HEK293 (cell line): ENCODE measurements around the gene LARGE1.

Experiments
- CTCF ChIA-PET: fragments of 350-600 bp; formaldehyde crosslinking; extraction: SDS; loops from one replicate; lab custom pipeline; 2021; ENCODE audit warnings: antibody characterized with exemption; lab: Yijun Ruan, JAX
- POLR2A ChIA-PET: fragments of 300-600 bp; formaldehyde crosslinking; extraction: SDS; loops from one replicate; lab custom pipeline; 2020; ENCODE audit warnings: antibody characterized with exemption, inconsistent platforms; lab: Yijun Ruan, JAX
- H3K27ac ChIP-seq: fragments of 200-500 bp; sonication (Bioruptor generic); 2 replicates; pipeline ENCODE4 v1.5.1; 2014; ENCODE audit warnings: low read depth, low read length, control low read depth, inconsistent platforms; ENCODE audit errors: extremely low read depth
- H3K36me3 ChIP-seq, 2 experiments: fragments of 200-500 bp in 1 of 2; sonication (Bioruptor generic) in 1 of 2; 1 replicate in 1 of 2; 2 replicates in 1 of 2; pipeline ENCODE4 v1.5.1; 2014 to 2017; ENCODE audit warnings: inconsistent platforms in 2 of 2, low read length in 2 of 2; ENCODE audit not compliant: control insufficient read depth in 2 of 2, insufficient read depth in 1 of 2
- H3K4me1 ChIP-seq: fragments of 200-500 bp; sonication (Bioruptor generic); 2 replicates; pipeline ENCODE4 v1.5.1; 2014; ENCODE audit warnings: mild to moderate bottlenecking, low read length, inconsistent platforms; ENCODE audit not compliant: control insufficient read depth, insufficient read depth
- H3K4me3 ChIP-seq: 2 replicates; pipeline ENCODE4 v1.5.1; 2011; ENCODE audit warnings: low read depth, mild to moderate bottlenecking, control low read depth, low read length, moderate library complexity
- H3K9me3 ChIP-seq: fragments of 200-500 bp; sonication (Bioruptor generic); 2 replicates; pipeline ENCODE4 v1.5.1; 2014; ENCODE audit warnings: low read depth, low read length, inconsistent platforms; ENCODE audit not compliant: control insufficient read depth, insufficient read depth
- EGR2 ChIP-seq: fragments of 450-650 bp; formaldehyde crosslinking; IDR thresholded peaks from 2 replicates; pipeline ENCODE4 v1.5.1; 2016; ENCODE audit warnings: low read depth, missing biosample characterization, missing genetic modification characterization
- GLIS2 ChIP-seq: fragments of 450-650 bp; formaldehyde crosslinking; IDR thresholded peaks from 2 replicates; pipeline ENCODE4 v1.5.1; 2016; ENCODE audit warnings: missing biosample characterization, missing genetic modification characterization
- KLF1 ChIP-seq: fragments of 450-650 bp; formaldehyde crosslinking; IDR thresholded peaks from 2 replicates; pipeline ENCODE4 v1.5.1; 2016; ENCODE audit warnings: missing biosample characterization, missing genetic modification characterization
- ZBTB11 ChIP-seq: fragments of 450-650 bp; formaldehyde crosslinking; conservative IDR thresholded peaks from 2 replicates; pipeline ENCODE4 v1.5.1; 2016; ENCODE audit warnings: low read depth, missing biosample characterization, missing genetic modification characterization
- ZBTB20 ChIP-seq: fragments of 450-650 bp; formaldehyde crosslinking; IDR thresholded peaks from 2 replicates; pipeline ENCODE4 v1.5.1; 2016; ENCODE audit warnings: missing biosample characterization, missing genetic modification characterization
- ZFHX2 ChIP-seq: fragments of 450-650 bp; formaldehyde crosslinking; conservative IDR thresholded peaks from 2 replicates; pipeline ENCODE4 v1.5.1; 2016; ENCODE audit warnings: missing biosample characterization, missing genetic modification characterization
- ZFP69B ChIP-seq: fragments of 450-650 bp; formaldehyde crosslinking; IDR thresholded peaks from 2 replicates; pipeline ENCODE4 v1.5.1; 2016; ENCODE audit warnings: missing biosample characterization, missing genetic modification characterization
- ZNF146 ChIP-seq: fragments of 450-650 bp; formaldehyde crosslinking; IDR thresholded peaks from 2 replicates; pipeline ENCODE4 v1.5.1; 2016; ENCODE audit warnings: missing biosample characterization, missing genetic modification characterization
- ZNF157 ChIP-seq: fragments of 450-650 bp; formaldehyde crosslinking; IDR thresholded peaks from 2 replicates; pipeline ENCODE4 v1.5.1; 2016; ENCODE audit warnings: missing biosample characterization, missing genetic modification characterization
- ZNF394 ChIP-seq: fragments of 450-650 bp; formaldehyde crosslinking; IDR thresholded peaks from 2 replicates; pipeline ENCODE4 v1.5.1; 2016; ENCODE audit warnings: missing biosample characterization, missing genetic modification characterization, mild to moderate bottlenecking, moderate library complexity, borderline replicate concordance
- ZNF596 ChIP-seq: fragments of 450-650 bp; IDR thresholded peaks from 2 replicates; pipeline ENCODE4 v1.5.0; 2018; ENCODE audit warnings: missing biosample characterization, mild to moderate bottlenecking, missing genetic modification characterization, moderate library complexity
- ZNF629 ChIP-seq: fragments of 450-650 bp; formaldehyde crosslinking; IDR thresholded peaks from 2 replicates; pipeline ENCODE4 v1.5.1; 2017; ENCODE audit warnings: missing biosample characterization, missing genetic modification characterization
- ZNF639 ChIP-seq: fragments of 450-650 bp; formaldehyde crosslinking; IDR thresholded peaks from 2 replicates; pipeline ENCODE4 v1.5.1; 2016; ENCODE audit warnings: missing biosample characterization, missing genetic modification characterization
- ZNF692 ChIP-seq: fragments of 450-650 bp; formaldehyde crosslinking; IDR thresholded peaks from 2 replicates; pipeline ENCODE4 v1.5.1; 2016; ENCODE audit warnings: missing biosample characterization, missing genetic modification characterization
- ZSCAN23 ChIP-seq: fragments of 450-650 bp; formaldehyde crosslinking; IDR thresholded peaks from 2 replicates; pipeline ENCODE4 v1.5.1; 2016; ENCODE audit warnings: missing biosample characterization, missing genetic modification characterization
- TF ChIP-seq, protein P1 (sequence below): fragments of 450-650 bp; formaldehyde crosslinking; IDR thresholded peaks from 2 replicates; pipeline ENCODE4 v1.5.1; 2016; ENCODE audit warnings: missing biosample characterization, missing genetic modification characterization
- TF ChIP-seq, protein P2 (sequence below): sonication (generic); formaldehyde crosslinking; IDR thresholded peaks from 2 replicates; pipeline ENCODE4 v1.8.1; 2022; ENCODE audit warnings: mild to moderate bottlenecking, moderate library complexity, missing genetic modification reagents
- TF ChIP-seq, protein P3 (sequence below): fragments of 450-650 bp; formaldehyde crosslinking; IDR thresholded peaks from 2 replicates; pipeline ENCODE4 v1.5.1; 2017; ENCODE audit warnings: missing biosample characterization, missing genetic modification characterization

The LARGE1 gene

GRCh38 chr22:33919391-33920196, 682 bp downstream of the LARGE1 start (continued):
- peak; percentile 28; the same call in 1 of the 2 replicates for TF ChIP-seq ZNF394 (tag by site-specific recombination)
- TF ChIP-seq, protein P1, sequence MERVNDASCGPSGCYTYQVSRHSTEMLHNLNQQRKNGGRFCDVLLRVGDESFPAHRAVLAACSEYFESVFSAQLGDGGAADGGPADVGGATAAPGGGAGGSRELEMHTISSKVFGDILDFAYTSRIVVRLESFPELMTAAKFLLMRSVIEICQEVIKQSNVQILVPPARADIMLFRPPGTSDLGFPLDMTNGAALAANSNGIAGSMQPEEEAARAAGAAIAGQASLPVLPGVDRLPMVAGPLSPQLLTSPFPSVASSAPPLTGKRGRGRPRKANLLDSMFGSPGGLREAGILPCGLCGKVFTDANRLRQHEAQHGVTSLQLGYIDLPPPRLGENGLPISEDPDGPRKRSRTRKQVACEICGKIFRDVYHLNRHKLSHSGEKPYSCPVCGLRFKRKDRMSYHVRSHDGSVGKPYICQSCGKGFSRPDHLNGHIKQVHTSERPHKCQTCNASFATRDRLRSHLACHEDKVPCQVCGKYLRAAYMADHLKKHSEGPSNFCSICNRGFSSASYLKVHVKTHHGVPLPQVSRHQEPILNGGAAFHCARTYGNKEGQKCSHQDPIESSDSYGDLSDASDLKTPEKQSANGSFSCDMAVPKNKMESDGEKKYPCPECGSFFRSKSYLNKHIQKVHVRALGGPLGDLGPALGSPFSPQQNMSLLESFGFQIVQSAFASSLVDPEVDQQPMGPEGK (tag by site-specific recombination): 0 out of 2 replicates have a peak, but pooled peaks have one; percentile 13
- peak; percentile 66; the same call in 1 of the 2 replicates for TF ChIP-seq ZBTB20 (tag by site-specific recombination)
- peak; percentile 18; the same call in 1 of the 2 replicates for TF ChIP-seq KLF1
- no peak for TF ChIP-seq ZNF146
- TF ChIP-seq ZNF157 (tag by site-specific recombination): no peak

- Histone ChIP-seq H3K27ac (no peak overlapping the region), H3K9me3 (no peaks in the 10 kb centered on the region), H3K4me3 (peak overlapping the region; percentile 81), H3K4me1 (peaks cover 18% of the 10 kb centered on the region), H3K36me3 (no peaks in the 10 kb centered on the region)
- POLR2A ChIA-PET: interaction anchor here (0.7 kb wide), 1 partner anchor 631 kb away, joined by 3 read pairs; no protein-coding TSS in a partner anchor
- CTCF ChIA-PET: interaction anchor here (0.6 to 3.1 kb wide), 13 partner anchors 9 to 1478 kb away, joined by 3 to 12 read pairs (median 5); no protein-coding TSS in a partner anchor
- peak; percentile 26; the same call in 1 of the 2 replicates for TF ChIP-seq EGR2 (tag by site-specific recombination)
- TF ChIP-seq ZBTB11 (tag by site-specific recombination): no peak
- TF ChIP-seq, protein P2, sequence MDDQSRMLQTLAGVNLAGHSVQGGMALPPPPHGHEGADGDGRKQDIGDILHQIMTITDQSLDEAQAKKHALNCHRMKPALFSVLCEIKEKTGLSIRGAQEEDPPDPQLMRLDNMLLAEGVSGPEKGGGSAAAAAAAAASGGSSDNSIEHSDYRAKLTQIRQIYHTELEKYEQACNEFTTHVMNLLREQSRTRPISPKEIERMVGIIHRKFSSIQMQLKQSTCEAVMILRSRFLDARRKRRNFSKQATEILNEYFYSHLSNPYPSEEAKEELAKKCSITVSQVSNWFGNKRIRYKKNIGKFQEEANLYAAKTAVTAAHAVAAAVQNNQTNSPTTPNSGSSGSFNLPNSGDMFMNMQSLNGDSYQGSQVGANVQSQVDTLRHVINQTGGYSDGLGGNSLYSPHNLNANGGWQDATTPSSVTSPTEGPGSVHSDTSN: no peak
- no peak for TF ChIP-seq ZSCAN23
- TF ChIP-seq, protein P3, sequence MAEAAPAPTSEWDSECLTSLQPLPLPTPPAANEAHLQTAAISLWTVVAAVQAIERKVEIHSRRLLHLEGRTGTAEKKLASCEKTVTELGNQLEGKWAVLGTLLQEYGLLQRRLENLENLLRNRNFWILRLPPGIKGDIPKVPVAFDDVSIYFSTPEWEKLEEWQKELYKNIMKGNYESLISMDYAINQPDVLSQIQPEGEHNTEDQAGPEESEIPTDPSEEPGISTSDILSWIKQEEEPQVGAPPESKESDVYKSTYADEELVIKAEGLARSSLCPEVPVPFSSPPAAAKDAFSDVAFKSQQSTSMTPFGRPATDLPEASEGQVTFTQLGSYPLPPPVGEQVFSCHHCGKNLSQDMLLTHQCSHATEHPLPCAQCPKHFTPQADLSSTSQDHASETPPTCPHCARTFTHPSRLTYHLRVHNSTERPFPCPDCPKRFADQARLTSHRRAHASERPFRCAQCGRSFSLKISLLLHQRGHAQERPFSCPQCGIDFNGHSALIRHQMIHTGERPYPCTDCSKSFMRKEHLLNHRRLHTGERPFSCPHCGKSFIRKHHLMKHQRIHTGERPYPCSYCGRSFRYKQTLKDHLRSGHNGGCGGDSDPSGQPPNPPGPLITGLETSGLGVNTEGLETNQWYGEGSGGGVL (tag by site-specific recombination): peak; percentile 78
- peak; percentile 84 for TF ChIP-seq ZNF692 (tag by site-specific recombination)
- no peak for TF ChIP-seq ZNF629 (tag by site-specific recombination)
- no peak for TF ChIP-seq ZNF639 (tag by site-specific recombination)
- no peak for TF ChIP-seq ZNF596 (tag by site-specific recombination)
- TF ChIP-seq GLIS2 (tag by site-specific recombination): no peak
- TF ChIP-seq ZFP69B (tag by site-specific recombination): peak; percentile 76
- TF ChIP-seq ZFHX2 (tag by site-specific recombination): 0 out of 2 replicates have a peak, but pooled peaks have one; percentile 10
These were observed 1.5 kb downstream of the LARGE1 start for GRCh38 chr22:33918676-33919365.
